ENCODE results near the gene ASPHD1.
"Not testable (repeated sequence)": the region's sequence is repeated elsewhere in the genome, so short reads cannot be mapped to it uniquely, and the experiment has no call there.

Gene ASPHD1

GRCh38 chr16:29915590-29916247 lies 15.4 kb downstream of the ASPHD1 start:
- Histone ChIP-seq H3K4me1 (ENCODE audit: control insufficient read depth, insufficient read depth, low read length) (no peaks in the 10 kb centered on the region), H3K27me3 (ENCODE audit: control insufficient read depth, insufficient read depth, low read length) (no peaks in the 10 kb centered on the region), H3K27ac (ENCODE audit: low read depth, low read length) (no peak overlapping the region), H3K9ac (ENCODE audit: low read length) (no peak overlapping the region), H3K36me3 (ENCODE audit: control insufficient read depth, insufficient read depth, low read length) (no peaks in the 10 kb centered on the region), H3K4me3 (ENCODE audit: low read length) (no peak overlapping the region)

- Histone ChIP-seq H3K4me1 (ENCODE audit: control insufficient read depth, insufficient read depth, low read length) (no peaks in the 10 kb centered on the region), H3K27ac (ENCODE audit: low read depth, low read length) (no peak overlapping the region), H3K36me3 (ENCODE audit: control insufficient read depth, insufficient read depth, low read length) (peaks cover 2% of the 10 kb centered on the region), H3K27me3 (ENCODE audit: control insufficient read depth, insufficient read depth, low read length) (no peaks in the 10 kb centered on the region), H3K9ac (ENCODE audit: low read length) (no peak overlapping the region), H3K4me3 (ENCODE audit: low read length) (no peak overlapping the region)
Measured at GRCh38 chr16:29916979-29917378, 16.7 kb downstream of the ASPHD1 start.

GRCh38 chr16:29920288-29921033 lies 20.2 kb downstream of the ASPHD1 start:
- no peaks in the 10 kb centered on the region for H3K27me3 ChIP-seq (ENCODE audit: control insufficient read depth, insufficient read depth, low read length)
- no peak overlapping the region for H3K9ac ChIP-seq (ENCODE audit: low read length)
- H3K36me3 ChIP-seq (ENCODE audit: control insufficient read depth, insufficient read depth, low read length): peaks cover 2% of the 10 kb centered on the region
- H3K4me3 ChIP-seq (ENCODE audit: low read length): no peak overlapping the region
- H3K27ac ChIP-seq (ENCODE audit: low read depth, low read length): no peak overlapping the region
- H3K4me1 ChIP-seq (ENCODE audit: control insufficient read depth, insufficient read depth, low read length): peaks cover 4% of the 10 kb centered on the region

GRCh38 chr16:29921034-29921385 lies 20.7 kb downstream of the ASPHD1 start:
- H3K4me1 ChIP-seq (ENCODE audit: control insufficient read depth, insufficient read depth, low read length): peaks cover 4% of the 10 kb centered on the region
- H3K36me3 ChIP-seq (ENCODE audit: control insufficient read depth, insufficient read depth, low read length): peaks cover 2% of the 10 kb centered on the region
- H3K9ac ChIP-seq (ENCODE audit: low read length): no peak overlapping the region
- no peak overlapping the region for H3K4me3 ChIP-seq (ENCODE audit: low read length)
- H3K27ac ChIP-seq (ENCODE audit: low read depth, low read length): no peak overlapping the region
- H3K27me3 ChIP-seq (ENCODE audit: control insufficient read depth, insufficient read depth, low read length): no peaks in the 10 kb centered on the region

- H3K27ac ChIP-seq (ENCODE audit: low read depth, low read length): no peak overlapping the region
- H3K4me1 ChIP-seq (ENCODE audit: control insufficient read depth, insufficient read depth, low read length): peaks cover 8% of the 10 kb centered on the region
- H3K4me3 ChIP-seq (ENCODE audit: low read length): no peak overlapping the region
- no peak overlapping the region for H3K9ac ChIP-seq (ENCODE audit: low read length)
- H3K27me3 ChIP-seq (ENCODE audit: control insufficient read depth, insufficient read depth, low read length): no peaks in the 10 kb centered on the region
- peaks cover 2% of the 10 kb centered on the region for H3K36me3 ChIP-seq (ENCODE audit: control insufficient read depth, insufficient read depth, low read length)
Measured at GRCh38 chr16:29922326-29922725, 22.0 kb downstream of the ASPHD1 start.

GRCh38 chr16:29922986-29923501 lies 22.8 kb downstream of the ASPHD1 start:
- Histone ChIP-seq H3K4me3 (ENCODE audit: low read length) (no peak overlapping the region), H3K27me3 (ENCODE audit: control insufficient read depth, insufficient read depth, low read length) (no peaks in the 10 kb centered on the region), H3K27ac (ENCODE audit: low read depth, low read length) (no peak overlapping the region), H3K36me3 (ENCODE audit: control insufficient read depth, insufficient read depth, low read length) (peaks cover 2% of the 10 kb centered on the region), H3K9ac (ENCODE audit: low read length) (no peak overlapping the region), H3K4me1 (ENCODE audit: control insufficient read depth, insufficient read depth, low read length) (peaks cover 8% of the 10 kb centered on the region)

GRCh38 chr16:29925105-29925756 lies 24.9 kb downstream of the ASPHD1 start:
- H3K27ac ChIP-seq (ENCODE audit: low read depth, low read length): no peak overlapping the region
- H3K4me3 ChIP-seq (ENCODE audit: low read length): peak overlapping the region; percentile 79
- H3K4me1 ChIP-seq (ENCODE audit: control insufficient read depth, insufficient read depth, low read length): peaks cover 8% of the 10 kb centered on the region
- no peaks in the 10 kb centered on the region for H3K27me3 ChIP-seq (ENCODE audit: control insufficient read depth, insufficient read depth, low read length)
- H3K9ac ChIP-seq (ENCODE audit: low read length): peak overlapping the region; percentile 33
- peaks cover 2% of the 10 kb centered on the region for H3K36me3 ChIP-seq (ENCODE audit: control insufficient read depth, insufficient read depth, low read length)

GRCh38 chr16:29925781-29926710 lies 25.8 kb downstream of the ASPHD1 start, which contains the start of gene KCTD13:
KCTD13 (minus strand) TSS chr16:29926226; CDS start chr16:29926033, 193 bp downstream.
- Histone ChIP-seq H3K27me3 (ENCODE audit: control insufficient read depth, insufficient read depth, low read length) (no peaks in the 10 kb centered on the region), H3K27ac (ENCODE audit: low read depth, low read length) (peak within 1 kb of the TSS; percentile 93), H3K36me3 (ENCODE audit: control insufficient read depth, insufficient read depth, low read length) (peaks cover 2% of the 10 kb centered on the region), H3K4me1 (ENCODE audit: control insufficient read depth, insufficient read depth, low read length) (peaks cover 8% of the 10 kb centered on the region), H3K9ac (ENCODE audit: low read length) (peak within 1 kb of the TSS; percentile 86), H3K4me3 (ENCODE audit: low read length) (peak within 1 kb of the TSS; percentile 82)

- Histone ChIP-seq H3K36me3 (ENCODE audit: control insufficient read depth, insufficient read depth, low read length) (peaks cover under 1% of the 10 kb centered on the region), H3K4me1 (ENCODE audit: control insufficient read depth, insufficient read depth, low read length) (peaks cover 8% of the 10 kb centered on the region)
Measured at GRCh38 chr16:29926711-29927052, 26.4 kb downstream of the ASPHD1 start.

GRCh38 chr16:29927070-29927905 lies 27.0 kb downstream of the ASPHD1 start:
- peak overlapping the region; percentile 82 for H3K4me3 ChIP-seq (ENCODE audit: low read length)
- peaks cover 8% of the 10 kb centered on the region for H3K4me1 ChIP-seq (ENCODE audit: control insufficient read depth, insufficient read depth, low read length)
- H3K27me3 ChIP-seq (ENCODE audit: control insufficient read depth, insufficient read depth, low read length): no peaks in the 10 kb centered on the region
- no peak overlapping the region for H3K9ac ChIP-seq (ENCODE audit: low read length)
- H3K36me3 ChIP-seq (ENCODE audit: control insufficient read depth, insufficient read depth, low read length): no peaks in the 10 kb centered on the region
- peak overlapping the region; percentile 93 for H3K27ac ChIP-seq (ENCODE audit: low read depth, low read length)

More at GRCh38 chr16:29926711-29927052, 26.4 kb downstream of the ASPHD1 start:
- Histone ChIP-seq H3K27ac (ENCODE audit: low read depth, low read length) (peak overlapping the region; percentile 93), H3K4me3 (ENCODE audit: low read length) (peak overlapping the region; percentile 82), H3K27me3 (ENCODE audit: control insufficient read depth, insufficient read depth, low read length) (no peaks in the 10 kb centered on the region), H3K9ac (ENCODE audit: low read length) (peak overlapping the region; percentile 86)

GRCh38 chr16:29931750-29932149 lies 31.5 kb downstream of the ASPHD1 start:
- H3K4me3 ChIP-seq (ENCODE audit: low read length); H3K4me1 ChIP-seq (ENCODE audit: control insufficient read depth, insufficient read depth, low read length); H3K36me3 ChIP-seq (ENCODE audit: control insufficient read depth, insufficient read depth, low read length); H3K27me3 ChIP-seq (ENCODE audit: control insufficient read depth, insufficient read depth, low read length); H3K27ac ChIP-seq (ENCODE audit: low read depth, low read length); H3K9ac ChIP-seq (ENCODE audit: low read length): not testable (repeated sequence)
